GM12891 (cell line): Measurements from ENCODE around the gene LDAH.
A peak's percentile ranks its signal among the peaks of the same experiment; 100 is the strongest.

ENCODE experiments used
- DNase-seq: peaks from one replicate; pipeline ENCODE4 v3.0.0; 2011; ENCODE audit warnings: low spot score; ENCODE audit not compliant: insufficient read length
- FAIRE-seq: peaks from 2 replicates; lab custom pipeline; 2011; peaks lifted over from hg19 to GRCh38; lab: Jason Lieb, UNC
- PAX5 ChIP-seq: IDR thresholded peaks from 2 replicates; pipeline ENCODE4 v1.6.1; 2011; ENCODE audit warnings: low read length, moderate library complexity, mild to moderate bottlenecking; ENCODE audit not compliant: insufficient read depth, severe bottlenecking
- POLR2A ChIP-seq: IDR thresholded peaks from 2 replicates; pipeline ENCODE4 v1.6.1; 2011; ENCODE audit warnings: low read depth, low read length, control low read depth
- POLR2AphosphoS5 ChIP-seq: IDR thresholded peaks from 2 replicates; pipeline ENCODE4 v1.6.1; 2011; ENCODE audit warnings: low read depth, low read length, control low read depth
- POU2F2 ChIP-seq: IDR thresholded peaks from 2 replicates; pipeline ENCODE4 v1.6.1; 2011; ENCODE audit warnings: low read depth, mild to moderate bottlenecking, control low read depth, low read length, moderate library complexity
- SPI1 ChIP-seq: IDR thresholded peaks from 2 replicates; pipeline ENCODE4 v1.6.1; 2011; ENCODE audit warnings: low read depth, low read length, control low read depth
- TAF1 ChIP-seq: IDR thresholded peaks from 2 replicates; pipeline ENCODE4 v1.6.1; 2011; ENCODE audit warnings: low read depth, low read length, control low read depth

The LDAH gene

GRCh38 chr2:20677301-20678085 is 145.4 kb downstream of the LDAH start:
- no peak for FAIRE-seq
- TF ChIP-seq PAX5 (no peak), POU2F2 (0 out of 2 replicates have a peak, but pooled peaks have one; percentile 12), POLR2A (no peak)
- DNase-seq: no peak

GRCh38 chr2:20676353-20677215 is 146.3 kb downstream of the LDAH start:
- FAIRE-seq (peak; percentile 97), DNase-seq (no peak)
- 0 out of 2 replicates have a peak, but pooled peaks have one; percentile 4 for TF ChIP-seq POLR2AphosphoS5
- no peak for TF ChIP-seq TAF1
- peak; percentile 85 for TF ChIP-seq SPI1
- TF ChIP-seq POU2F2: no peak
- TF ChIP-seq PAX5: no peak
- TF ChIP-seq POLR2A: no peak

- DNase-seq (peak; percentile 65), FAIRE-seq (peak; percentile 91)
- TF ChIP-seq POLR2A: no peak
- no peak for TF ChIP-seq PAX5
- TF ChIP-seq SPI1: peak; percentile 32; the same call in 1 of the 2 replicates
These were observed 147.1 kb downstream of the LDAH start for GRCh38 chr2:20675701-20676352.

DNA sequence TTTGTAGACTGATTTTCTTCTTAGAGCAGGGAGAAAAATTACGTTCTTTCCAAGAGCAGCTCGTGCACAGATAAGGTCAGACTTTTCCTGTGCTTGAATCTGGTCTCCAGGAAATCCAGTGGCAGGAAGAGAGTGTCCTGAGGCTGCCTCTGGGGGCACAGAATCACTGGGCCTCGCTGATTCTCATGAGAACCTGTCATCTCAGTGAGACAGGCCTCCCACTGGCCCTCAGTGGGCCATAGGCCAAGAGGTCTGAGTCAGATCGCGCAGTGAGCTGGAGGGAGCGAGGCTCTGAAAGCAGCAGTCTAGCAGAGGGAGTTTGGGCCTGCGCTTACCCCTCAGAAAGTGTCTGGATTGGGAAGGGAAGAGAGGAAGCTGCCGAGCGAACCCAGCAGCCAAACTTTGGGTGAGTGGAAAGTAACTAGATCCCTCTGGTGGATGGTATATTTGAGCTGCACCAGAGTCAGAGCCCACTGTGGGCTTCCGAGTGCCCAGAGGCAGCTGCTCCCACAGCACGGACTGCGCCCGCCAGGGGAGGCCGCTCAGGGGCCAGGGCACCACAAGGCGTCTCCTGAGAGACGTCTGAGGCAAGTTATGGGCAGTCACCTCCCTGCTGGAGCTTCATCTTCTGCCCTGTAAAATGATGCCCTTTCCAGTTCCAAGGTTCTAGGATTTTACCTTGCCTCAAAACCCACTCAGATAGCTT is 147.8 kb downstream of the LDAH start:
- TF ChIP-seq POLR2AphosphoS5 (no peak), POU2F2 (no peak), TAF1 (no peak), POLR2A (no peak), PAX5 (no peak), SPI1 (no peak)
- DNase-seq: no peak
- FAIRE-seq: no peak

DNA sequence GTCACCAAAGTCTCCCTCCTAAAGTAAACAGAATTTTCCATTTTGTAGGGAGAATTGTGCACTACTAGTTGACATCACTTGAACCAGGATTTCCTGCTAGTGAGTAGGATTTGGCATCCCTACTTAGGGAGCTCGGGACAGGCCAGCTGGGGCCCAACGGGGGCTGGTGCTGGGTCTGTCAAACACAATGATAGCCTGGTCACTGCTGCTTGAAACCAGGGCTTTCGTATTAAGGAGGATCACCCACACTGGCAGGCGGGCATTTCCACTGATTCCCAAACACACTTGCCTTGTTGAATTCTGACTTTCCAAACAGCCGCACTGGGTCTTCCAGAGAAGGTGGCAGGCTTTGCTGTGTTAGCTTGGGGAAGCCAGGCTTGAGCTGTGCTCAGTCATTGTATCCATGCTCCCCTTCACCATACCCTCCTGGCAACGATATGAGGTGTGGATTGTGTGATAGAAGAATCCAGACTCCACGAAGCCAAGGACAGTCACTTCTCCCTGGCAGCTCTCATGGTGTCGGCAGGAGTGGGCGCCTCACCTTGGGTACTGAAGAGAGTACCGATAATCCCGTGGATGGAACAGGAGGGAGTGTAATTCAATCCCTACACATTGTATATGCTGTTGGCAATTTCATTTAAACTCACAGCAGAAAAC is 148.5 kb downstream of the LDAH start:
- TF ChIP-seq SPI1 (no peak), POU2F2 (no peak), POLR2AphosphoS5 (no peak), TAF1 (no peak), PAX5 (no peak), POLR2A (no peak)
- DNase-seq (no peak), FAIRE-seq (no peak)

- FAIRE-seq (no peak), DNase-seq (no peak)
- TF ChIP-seq POLR2AphosphoS5 (no peak), PAX5 (no peak), POU2F2 (no peak), SPI1 (no peak), TAF1 (no peak), POLR2A (no peak)
These were observed 149.1 kb downstream of the LDAH start for GRCh38 chr2:20673686-20674308.

DNA sequence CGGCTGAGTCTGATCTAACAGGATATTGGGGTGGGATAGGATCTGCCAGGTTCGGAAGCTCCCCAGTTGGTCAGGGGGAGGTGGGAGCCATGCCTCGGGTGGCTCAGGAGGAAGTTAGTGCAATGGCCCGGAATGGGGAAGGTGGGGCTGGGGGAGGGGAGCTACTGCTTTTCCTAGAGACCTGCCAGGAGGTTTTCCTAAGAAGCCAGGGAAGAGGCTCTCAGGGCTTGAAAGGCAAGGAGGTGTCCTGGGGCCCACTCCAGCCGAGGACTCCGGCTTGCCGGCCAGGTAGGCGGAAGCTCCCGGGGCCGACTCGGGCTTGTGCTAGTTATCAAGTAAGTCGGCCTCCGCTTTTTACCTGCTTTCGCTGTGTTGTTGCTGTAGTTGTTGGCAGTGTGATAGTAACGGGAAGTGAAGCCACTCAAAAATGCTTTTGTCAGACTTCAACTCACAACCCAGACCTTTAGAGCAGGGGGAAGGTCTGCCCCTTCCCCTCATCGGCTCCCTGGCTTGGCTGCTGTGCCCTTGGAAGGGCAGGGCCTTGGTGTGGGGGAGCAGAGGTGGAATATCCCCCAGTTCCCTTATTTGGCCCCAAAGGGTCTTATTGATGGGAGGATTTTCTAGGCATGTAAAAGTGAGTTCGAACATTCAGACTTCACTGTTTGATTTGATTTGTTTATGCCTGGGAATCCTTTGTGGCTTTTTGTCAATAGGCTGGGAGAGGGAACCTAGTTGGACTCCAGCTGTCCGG is 150.5 kb downstream of the LDAH start:
- DNase-seq (no peak), FAIRE-seq (no peak)
- TF ChIP-seq SPI1: no peak
- no peak for TF ChIP-seq POLR2A
- TF ChIP-seq PAX5: no peak
- no peak for TF ChIP-seq POLR2AphosphoS5
- no peak for TF ChIP-seq TAF1
- TF ChIP-seq POU2F2: no peak
